Loucy (cell line): ENCODE results near the gene RBMS3.

Experiments used
- H2AFZ ChIP-seq: fragments of 200-600 bp; sonication (generic); 2 replicates; pipeline ENCODE4 v1.6.0; 2016; ENCODE audit warnings: antibody characterized with exemption, mild to moderate bottlenecking, low read length, moderate library complexity
- H3F3A ChIP-seq: fragments of 200-600 bp; 2 replicates; pipeline ENCODE4 v1.6.0; 2016; ENCODE audit warnings: antibody characterized with exemption, low read depth, mild to moderate bottlenecking
- H3K27me3 ChIP-seq: fragments of 200-600 bp; sonication (generic); 2 replicates; pipeline ENCODE4 v1.6.1; 2014; ENCODE audit warnings: low read length, mild to moderate bottlenecking; ENCODE audit not compliant: insufficient read depth, poor library complexity, severe bottlenecking
- H3K36me3 ChIP-seq: fragments of 200-600 bp; sonication (generic); 2 replicates; pipeline ENCODE4 v1.6.1; 2016; ENCODE audit warnings: low read length; ENCODE audit not compliant: insufficient read depth
- H3K4me1 ChIP-seq: fragments of 200-600 bp; sonication (generic); 2 replicates; pipeline ENCODE4 v1.5.1; 2014; ENCODE audit warnings: low read length, mild to moderate bottlenecking; ENCODE audit not compliant: insufficient read depth, poor library complexity, severe bottlenecking
- H3K4me2 ChIP-seq: fragments of 200-600 bp; sonication (generic); 2 replicates; pipeline ENCODE4 v1.6.0; 2014; ENCODE audit warnings: antibody characterized with exemption, low read length, low read depth, mild to moderate bottlenecking; ENCODE audit not compliant: poor library complexity, severe bottlenecking
- H3K4me3 ChIP-seq: fragments of 200-600 bp; sonication (generic); 2 replicates; pipeline ENCODE4 v1.5.1; 2014; ENCODE audit warnings: low read length, mild to moderate bottlenecking, mixed read lengths; ENCODE audit not compliant: poor library complexity, severe bottlenecking
- H3K79me2 ChIP-seq: fragments of 200-600 bp; sonication (generic); 2 replicates; pipeline ENCODE4 v1.6.1; 2014; ENCODE audit warnings: low read length; ENCODE audit not compliant: insufficient read depth
- H3K9ac ChIP-seq: fragments of 200-600 bp; sonication (generic); 2 replicates; pipeline ENCODE4 v1.6.0; 2014; ENCODE audit warnings: mild to moderate bottlenecking, low read depth, low read length, moderate library complexity; ENCODE audit not compliant: poor library complexity, severe bottlenecking
- H3K9me2 ChIP-seq: fragments of 200-600 bp; sonication (generic); replicated peaks from 2 replicates; pipeline ENCODE4 v1.6.1; 2016; ENCODE audit warnings: low read depth, low read length, mixed read lengths
- H3K9me3 ChIP-seq: fragments of 200-600 bp; sonication (generic); 2 replicates; pipeline ENCODE4 v1.6.1; 2014; ENCODE audit warnings: mild to moderate bottlenecking, antibody characterized with exemption, low read length, low read depth; ENCODE audit not compliant: insufficient read depth
- H4K20me1 ChIP-seq: fragments of 200-600 bp; sonication (generic); 2 replicates; pipeline ENCODE4 v1.6.0; 2014; ENCODE audit warnings: antibody characterized with exemption, low read length, mild to moderate bottlenecking; ENCODE audit not compliant: insufficient read depth, poor library complexity, severe bottlenecking
- EZH2phosphoT487 ChIP-seq: fragments of 200-600 bp; IDR thresholded peaks from 2 replicates; pipeline ENCODE4 v1.6.1; 2018; ENCODE audit warnings: antibody characterized with exemption, mild to moderate bottlenecking, moderate library complexity, borderline replicate concordance
- TF ChIP-seq, protein P1 (sequence below): fragments of 200-600 bp; sonication (generic); conservative IDR thresholded peaks from 2 replicates; pipeline ENCODE4 v1.5.1; 2014; ENCODE audit warnings: mild to moderate bottlenecking, antibody characterized with exemption, low read length

RBMS3 gene

GRCh38 chr3:29536016-29536758 lies 255.3 kb downstream of the RBMS3 start:
- H3K9me2 ChIP-seq: no peaks in the 10 kb centered on the region
- no peaks in the 10 kb centered on the region for H3K36me3 ChIP-seq
- no peak overlapping the region for H2AFZ ChIP-seq
- H3K27me3 ChIP-seq: no peaks in the 10 kb centered on the region
- H3F3A ChIP-seq: no peaks in the 10 kb centered on the region
- no peak for TF ChIP-seq EZH2phosphoT487
- TF ChIP-seq, protein P1, sequence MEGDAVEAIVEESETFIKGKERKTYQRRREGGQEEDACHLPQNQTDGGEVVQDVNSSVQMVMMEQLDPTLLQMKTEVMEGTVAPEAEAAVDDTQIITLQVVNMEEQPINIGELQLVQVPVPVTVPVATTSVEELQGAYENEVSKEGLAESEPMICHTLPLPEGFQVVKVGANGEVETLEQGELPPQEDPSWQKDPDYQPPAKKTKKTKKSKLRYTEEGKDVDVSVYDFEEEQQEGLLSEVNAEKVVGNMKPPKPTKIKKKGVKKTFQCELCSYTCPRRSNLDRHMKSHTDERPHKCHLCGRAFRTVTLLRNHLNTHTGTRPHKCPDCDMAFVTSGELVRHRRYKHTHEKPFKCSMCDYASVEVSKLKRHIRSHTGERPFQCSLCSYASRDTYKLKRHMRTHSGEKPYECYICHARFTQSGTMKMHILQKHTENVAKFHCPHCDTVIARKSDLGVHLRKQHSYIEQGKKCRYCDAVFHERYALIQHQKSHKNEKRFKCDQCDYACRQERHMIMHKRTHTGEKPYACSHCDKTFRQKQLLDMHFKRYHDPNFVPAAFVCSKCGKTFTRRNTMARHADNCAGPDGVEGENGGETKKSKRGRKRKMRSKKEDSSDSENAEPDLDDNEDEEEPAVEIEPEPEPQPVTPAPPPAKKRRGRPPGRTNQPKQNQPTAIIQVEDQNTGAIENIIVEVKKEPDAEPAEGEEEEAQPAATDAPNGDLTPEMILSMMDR: no peak
- no peaks in the 10 kb centered on the region for H3K4me1 ChIP-seq
- no peaks in the 10 kb centered on the region for H3K79me2 ChIP-seq
- no peak overlapping the region for H3K4me2 ChIP-seq
- H4K20me1 ChIP-seq: no peaks in the 10 kb centered on the region
- H3K4me3 ChIP-seq: no peak overlapping the region
- no peaks in the 10 kb centered on the region for H3K9me3 ChIP-seq
- no peak overlapping the region for H3K9ac ChIP-seq

DNA sequence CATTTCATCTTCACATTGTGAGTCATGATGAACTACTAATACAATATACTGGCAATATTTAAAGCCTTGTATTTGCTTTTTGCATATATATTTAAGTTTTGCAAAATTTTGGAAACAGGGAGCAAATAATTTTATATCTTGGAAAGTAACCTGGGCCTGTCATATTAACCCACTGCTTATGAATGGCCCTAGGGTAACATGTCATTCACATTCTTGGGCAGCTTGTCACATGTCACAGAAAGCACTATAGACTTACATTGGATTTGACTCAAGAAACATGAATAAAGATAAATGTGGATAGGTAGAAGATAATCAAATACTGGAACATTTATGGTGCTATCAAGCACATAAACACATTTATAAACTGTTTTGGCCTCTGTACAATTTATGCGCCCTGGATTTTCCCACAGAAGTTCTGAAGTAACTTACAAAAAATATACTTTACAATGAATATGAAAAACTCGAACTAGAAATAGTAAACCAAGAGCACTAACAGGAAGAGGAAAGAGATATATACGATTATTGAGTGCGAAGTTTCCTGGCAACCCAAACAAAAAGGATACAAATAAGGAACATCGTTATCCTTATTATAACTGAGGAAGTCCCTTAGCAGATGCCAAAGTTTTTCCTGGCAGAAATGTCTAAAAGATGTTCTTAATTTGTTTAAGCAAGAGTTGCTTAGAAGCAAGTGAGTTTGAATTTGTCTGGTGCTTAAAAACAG lies 257.2 kb downstream of the RBMS3 start:
- Histone ChIP-seq H3K4me2 (no peak overlapping the region), H3K9me2 (no peaks in the 10 kb centered on the region), H3K9me3 (no peaks in the 10 kb centered on the region), H3K27me3 (no peaks in the 10 kb centered on the region), H2AFZ (no peak overlapping the region), H3K9ac (no peak overlapping the region), H3K4me1 (no peaks in the 10 kb centered on the region), H3K4me3 (no peak overlapping the region), H3K79me2 (no peaks in the 10 kb centered on the region), H4K20me1 (no peaks in the 10 kb centered on the region), H3F3A (no peaks in the 10 kb centered on the region), H3K36me3 (no peaks in the 10 kb centered on the region)
- TF ChIP-seq EZH2phosphoT487: no peak
- TF ChIP-seq, protein P1: no peak

GRCh38 chr3:29538610-29538958 lies 257.7 kb downstream of the RBMS3 start:
- no peaks in the 10 kb centered on the region for H3K4me1 ChIP-seq
- no peaks in the 10 kb centered on the region for H3K9me2 ChIP-seq
- no peaks in the 10 kb centered on the region for H3K79me2 ChIP-seq
- TF ChIP-seq EZH2phosphoT487: no peak
- TF ChIP-seq, protein P1: no peak
- H3K4me2 ChIP-seq: no peak overlapping the region
- H3F3A ChIP-seq: no peaks in the 10 kb centered on the region
- no peaks in the 10 kb centered on the region for H3K36me3 ChIP-seq
- H3K9ac ChIP-seq: no peak overlapping the region
- H3K9me3 ChIP-seq: no peaks in the 10 kb centered on the region
- H3K4me3 ChIP-seq: no peak overlapping the region
- H3K27me3 ChIP-seq: no peaks in the 10 kb centered on the region
- H2AFZ ChIP-seq: no peak overlapping the region
- H4K20me1 ChIP-seq: no peaks in the 10 kb centered on the region
